Thoracic aorta (tissue), 2 donors: ENCODE results near the gene RAPGEF2. TPM values are rescaled to one million over a fixed set of nuclear protein-coding genes. Genes with fewer than 3 reads are reported as not detected.

Source experiments
- ATAC-seq: fragments of 150-250 bp; one replicate; pipeline ENCODE4 v1.8.0; 2017; ENCODE audit warnings: low read depth; ENCODE audit not compliant: insufficient number of reproducible peaks, low FRiP score
- DNase-seq: peaks from one replicate; pipeline ENCODE4 v3.0.0-alpha.2; 2020; ENCODE audit warnings: low spot score
- H3K27ac ChIP-seq, 2 donors: fragments of 200-600 bp; sonication (generic); 1 replicate in 1 of 2; 2 replicates in 1 of 2; pipeline ENCODE4 v1.5.1; 2016; ENCODE audit warnings: mild to moderate bottlenecking in 2 of 2, moderate library complexity in 2 of 2
- H3K27me3 ChIP-seq: fragments of 200-600 bp; sonication (generic); replicated peaks from 2 replicates; pipeline ENCODE4 v1.6.0; 2016; ENCODE audit warnings: mild to moderate bottlenecking; ENCODE audit not compliant: insufficient read depth
- H3K36me3 ChIP-seq: fragments of 200-600 bp; sonication (generic); one replicate; pipeline ENCODE4 v1.5.1; 2016
- H3K4me1 ChIP-seq, 2 donors: fragments of 200-600 bp; sonication (generic); 1 replicate in 1 of 2; 2 replicates in 1 of 2; pipeline versions ENCODE4 v1.5.1 to v1.6.0; 2016; ENCODE audit warnings: low read depth in 2 of 2, mild to moderate bottlenecking in 1 of 2; ENCODE audit not compliant: control insufficient read depth in 1 of 2
- H3K4me3 ChIP-seq: fragments of 200-600 bp; sonication (generic); 2 replicates; pipeline ENCODE4 v1.5.1; 2016; ENCODE audit warnings: mild to moderate bottlenecking
- H3K9me3 ChIP-seq: fragments of 200-600 bp; sonication (generic); 2 replicates; pipeline ENCODE4 v1.5.1; 2016
- total RNA-seq, 2 donors: library from RNA; depleted of rRNA; stranded (reverse); fragments of >200 nt; gene quantifications; one replicate each; pipeline versions ENCODE4 v1.1.0 to v1.2.3, GENCODE V29; 2016
- TF ChIP-seq, protein P1 (sequence below): fragments of 200-600 bp; sonication (generic); IDR thresholded peaks from one replicate; pipeline ENCODE4 v1.5.1; 2019; ENCODE audit warnings: antibody characterized with exemption

The RAPGEF2 gene
- total RNA-seq, 2 donors from 2014 or later: 63.0 to 63.6 TPM

GRCh38 chr4:159269116-159269515 is 166.2 kb downstream of the RAPGEF2 start:
- DNase-seq (no peak), ATAC-seq (no peak)
- Histone ChIP-seq H3K36me3 (no peaks in the 10 kb centered on the region), H3K27me3 (no peaks in the 10 kb centered on the region), H3K4me3 (no peak overlapping the region), H3K27ac (no peak overlapping the region), H3K4me1 (peaks cover 28 to 47% of the 10 kb centered on the region in 2 donors), H3K9me3 (no peaks in the 10 kb centered on the region)
- TF ChIP-seq, protein P1, sequence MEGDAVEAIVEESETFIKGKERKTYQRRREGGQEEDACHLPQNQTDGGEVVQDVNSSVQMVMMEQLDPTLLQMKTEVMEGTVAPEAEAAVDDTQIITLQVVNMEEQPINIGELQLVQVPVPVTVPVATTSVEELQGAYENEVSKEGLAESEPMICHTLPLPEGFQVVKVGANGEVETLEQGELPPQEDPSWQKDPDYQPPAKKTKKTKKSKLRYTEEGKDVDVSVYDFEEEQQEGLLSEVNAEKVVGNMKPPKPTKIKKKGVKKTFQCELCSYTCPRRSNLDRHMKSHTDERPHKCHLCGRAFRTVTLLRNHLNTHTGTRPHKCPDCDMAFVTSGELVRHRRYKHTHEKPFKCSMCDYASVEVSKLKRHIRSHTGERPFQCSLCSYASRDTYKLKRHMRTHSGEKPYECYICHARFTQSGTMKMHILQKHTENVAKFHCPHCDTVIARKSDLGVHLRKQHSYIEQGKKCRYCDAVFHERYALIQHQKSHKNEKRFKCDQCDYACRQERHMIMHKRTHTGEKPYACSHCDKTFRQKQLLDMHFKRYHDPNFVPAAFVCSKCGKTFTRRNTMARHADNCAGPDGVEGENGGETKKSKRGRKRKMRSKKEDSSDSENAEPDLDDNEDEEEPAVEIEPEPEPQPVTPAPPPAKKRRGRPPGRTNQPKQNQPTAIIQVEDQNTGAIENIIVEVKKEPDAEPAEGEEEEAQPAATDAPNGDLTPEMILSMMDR: no peak

DNA sequence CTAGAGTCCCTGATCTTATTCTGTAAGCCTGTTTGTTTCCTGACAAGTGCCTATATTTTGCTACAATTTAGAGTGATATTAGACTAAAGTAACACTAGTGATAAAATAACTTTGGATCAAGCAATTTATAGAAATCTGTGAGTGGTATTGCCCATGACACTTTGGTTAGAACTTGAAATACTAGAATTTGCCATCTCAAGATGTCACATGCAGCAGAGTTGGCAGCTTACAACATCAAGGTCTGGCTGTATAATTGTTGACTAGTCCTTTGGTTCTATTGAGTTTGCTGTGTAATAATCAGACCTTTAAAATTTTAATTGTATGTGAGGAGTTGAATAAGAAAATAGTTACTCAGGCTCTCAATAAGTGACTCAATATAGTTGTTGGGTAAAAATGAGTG is 167.1 kb downstream of the RAPGEF2 start:
- Histone ChIP-seq H3K4me1 (peaks cover 30 to 47% of the 10 kb centered on the region in 2 donors), H3K9me3 (no peaks in the 10 kb centered on the region)

DNA sequence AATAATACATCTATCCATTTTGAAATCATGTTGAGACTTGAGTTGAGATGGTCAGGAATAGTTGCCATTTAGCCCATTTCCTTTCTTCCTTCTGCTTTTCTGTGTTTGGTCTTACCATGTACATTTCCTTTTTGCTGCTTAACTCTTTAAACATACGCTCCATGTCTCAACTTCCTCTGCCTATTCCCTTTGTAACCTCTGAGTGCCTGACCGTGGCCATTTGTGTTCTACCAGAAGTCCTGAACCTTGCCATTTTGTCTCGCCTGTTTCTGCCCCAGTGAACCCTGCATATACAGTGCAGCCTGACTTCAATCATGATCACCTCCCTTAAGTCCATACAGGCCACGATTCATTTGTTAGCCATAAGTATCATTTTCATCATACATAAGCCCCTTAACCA is 169.0 kb downstream of the RAPGEF2 start:
- H3K36me3 ChIP-seq: no peaks in the 10 kb centered on the region
- no peaks in the 10 kb centered on the region for H3K9me3 ChIP-seq
- DNase-seq: no peak
- H3K27me3 ChIP-seq: no peaks in the 10 kb centered on the region
- H3K4me3 ChIP-seq: no peak overlapping the region
- no peak overlapping the region for H3K27ac ChIP-seq
- peaks cover 27 to 43% of the 10 kb centered on the region in 2 donors for H3K4me1 ChIP-seq
- no peak for ATAC-seq
- TF ChIP-seq, protein P1: no peak

More for the DNA sequence above, 167.1 kb downstream of the RAPGEF2 start:
- no peak overlapping the region for H3K27ac ChIP-seq
- DNase-seq (no peak), ATAC-seq (no peak)
- H3K4me3 ChIP-seq: no peak overlapping the region
- no peaks in the 10 kb centered on the region for H3K27me3 ChIP-seq
- TF ChIP-seq, protein P1: no peak
- H3K36me3 ChIP-seq: no peaks in the 10 kb centered on the region

- DNase-seq (no peak), ATAC-seq (no peak)
- no peak overlapping the region for H3K27ac ChIP-seq
- H3K4me3 ChIP-seq: no peak overlapping the region
- TF ChIP-seq, protein P1: no peak
- H3K9me3 ChIP-seq: no peaks in the 10 kb centered on the region
- peaks cover 24 to 39% of the 10 kb centered on the region in 2 donors for H3K4me1 ChIP-seq
- no peaks in the 10 kb centered on the region for H3K36me3 ChIP-seq
- no peaks in the 10 kb centered on the region for H3K27me3 ChIP-seq
Observed at GRCh38 chr4:159272273-159273140, 169.6 kb downstream of the RAPGEF2 start.

GRCh38 chr4:159273141-159273438 is 170.2 kb downstream of the RAPGEF2 start:
- no peaks in the 10 kb centered on the region for H3K9me3 ChIP-seq
- H3K4me3 ChIP-seq: no peak overlapping the region
- H3K4me1 ChIP-seq: peaks cover 24 to 34% of the 10 kb centered on the region in 2 donors
- no peak overlapping the region for H3K27ac ChIP-seq
- DNase-seq (no peak), ATAC-seq (no peak)
- TF ChIP-seq, protein P1: no peak
- H3K27me3 ChIP-seq: no peaks in the 10 kb centered on the region
- no peaks in the 10 kb centered on the region for H3K36me3 ChIP-seq
